ENCODE results near the gene CCDC146. TPM values are rescaled to one million over a fixed set of nuclear protein-coding genes. Genes with fewer than 3 reads are reported as not detected.
A peak's percentile ranks its signal among the peaks of the same experiment; 100 is the strongest.

CCDC146 gene
- total RNA-seq, 1 experiment from 2014 or later = 1.1 TPM

DNA sequence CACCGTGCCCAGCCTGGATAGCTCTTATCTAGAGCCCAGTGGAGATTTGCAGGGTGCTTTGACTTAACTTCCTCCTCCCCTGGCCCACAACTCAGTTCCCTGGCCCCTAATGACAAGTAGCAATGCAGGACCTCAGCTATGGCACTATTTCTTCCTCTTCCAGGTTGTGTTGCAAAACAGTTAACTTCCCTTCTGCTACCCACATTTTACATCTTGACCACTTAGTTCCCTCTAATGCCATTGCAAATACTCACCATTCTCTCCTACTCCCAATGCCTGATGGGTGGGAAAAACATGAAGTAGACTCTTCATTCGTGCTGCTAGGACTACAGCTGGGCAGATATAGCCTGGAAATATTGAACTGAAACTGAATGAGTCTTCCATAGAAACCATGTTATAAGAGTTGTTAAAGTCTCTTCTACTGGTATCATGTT, 116.3 kb downstream of the CCDC146 start:
- Mint-ChIP-seq H3K36me3 (no peaks in the 10 kb centered on the region), H3K27me3 (ENCODE audit: low read depth) (no peaks in the 10 kb centered on the region), H3K4me1 (peaks cover 19% of the 10 kb centered on the region), H3K9me3 (no peaks in the 10 kb centered on the region), H3K4me3 (no peak overlapping the region), H3K27ac (no peak overlapping the region)
- no peak for DNase-seq (ENCODE audit: low spot score)
- TF ChIP-seq NFYB (CRISPR knock-in tag; conservative IDR thresholded peaks at IDR 0.05; ENCODE audit: low read depth) (no peak), JAZF1 (CRISPR knock-in tag; IDR thresholded peaks at IDR 0.05) (no peak), ZNF232 (CRISPR knock-in tag; IDR thresholded peaks at IDR 0.05) (no peak), ESRRA (CRISPR knock-in tag; IDR thresholded peaks at IDR 0.05; ENCODE audit: borderline replicate concordance) (no peak)
- TF ChIP-seq, protein P1, sequence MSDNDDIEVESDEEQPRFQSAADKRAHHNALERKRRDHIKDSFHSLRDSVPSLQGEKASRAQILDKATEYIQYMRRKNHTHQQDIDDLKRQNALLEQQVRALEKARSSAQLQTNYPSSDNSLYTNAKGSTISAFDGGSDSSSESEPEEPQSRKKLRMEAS (CRISPR knock-in tag; IDR thresholded peaks at IDR 0.05) = no peak
- TF ChIP-seq, protein P2, sequence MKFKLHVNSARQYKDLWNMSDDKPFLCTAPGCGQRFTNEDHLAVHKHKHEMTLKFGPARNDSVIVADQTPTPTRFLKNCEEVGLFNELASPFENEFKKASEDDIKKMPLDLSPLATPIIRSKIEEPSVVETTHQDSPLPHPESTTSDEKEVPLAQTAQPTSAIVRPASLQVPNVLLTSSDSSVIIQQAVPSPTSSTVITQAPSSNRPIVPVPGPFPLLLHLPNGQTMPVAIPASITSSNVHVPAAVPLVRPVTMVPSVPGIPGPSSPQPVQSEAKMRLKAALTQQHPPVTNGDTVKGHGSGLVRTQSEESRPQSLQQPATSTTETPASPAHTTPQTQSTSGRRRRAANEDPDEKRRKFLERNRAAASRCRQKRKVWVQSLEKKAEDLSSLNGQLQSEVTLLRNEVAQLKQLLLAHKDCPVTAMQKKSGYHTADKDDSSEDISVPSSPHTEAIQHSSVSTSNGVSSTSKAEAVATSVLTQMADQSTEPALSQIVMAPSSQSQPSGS (CRISPR knock-in tag; IDR thresholded peaks at IDR 0.05; ENCODE audit: borderline replicate concordance, low read depth) = no peak
- CTCF ChIA-PET = interaction anchor here (0.9 kb wide), 1 partner anchor 8 kb away, joined by 6 read pairs; no protein-coding TSS in a partner anchor
- POLR2A ChIA-PET = no interaction called here
- ATAC-seq = no peak

DNA sequence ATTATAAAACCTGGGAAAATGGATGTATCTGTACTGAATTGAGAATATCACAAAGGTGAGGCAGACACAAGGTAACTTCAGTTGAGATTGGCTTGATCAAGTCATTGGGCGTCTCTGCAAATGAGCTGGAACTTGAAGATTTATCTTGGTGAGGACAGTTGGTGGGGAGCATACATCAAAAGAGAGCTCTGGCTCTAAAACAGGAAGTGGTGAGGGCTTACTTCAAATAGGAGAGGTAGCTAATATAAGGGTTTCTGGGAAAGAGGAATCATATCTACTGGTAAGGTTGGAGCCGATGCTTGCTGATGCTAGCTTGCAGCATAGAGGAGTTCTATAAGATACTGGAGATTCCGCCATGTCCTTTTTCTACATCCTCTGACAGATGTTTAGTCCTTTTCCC, 117.1 kb downstream of the CCDC146 start:
- H3K9me3 Mint-ChIP-seq = no peaks in the 10 kb centered on the region
- DNase-seq (ENCODE audit: low spot score) = no peak
- ChIA-PET CTCF (interaction anchor here (1.3 kb wide), 1 partner anchor 19 kb away, joined by 3 read pairs; no protein-coding TSS in a partner anchor), POLR2A (no interaction called here)
- ATAC-seq = no peak
- no peak overlapping the region for H3K27ac Mint-ChIP-seq
- H3K36me3 Mint-ChIP-seq = no peaks in the 10 kb centered on the region
- H3K4me1 Mint-ChIP-seq = peaks cover 19% of the 10 kb centered on the region
- TF ChIP-seq, protein P3, sequence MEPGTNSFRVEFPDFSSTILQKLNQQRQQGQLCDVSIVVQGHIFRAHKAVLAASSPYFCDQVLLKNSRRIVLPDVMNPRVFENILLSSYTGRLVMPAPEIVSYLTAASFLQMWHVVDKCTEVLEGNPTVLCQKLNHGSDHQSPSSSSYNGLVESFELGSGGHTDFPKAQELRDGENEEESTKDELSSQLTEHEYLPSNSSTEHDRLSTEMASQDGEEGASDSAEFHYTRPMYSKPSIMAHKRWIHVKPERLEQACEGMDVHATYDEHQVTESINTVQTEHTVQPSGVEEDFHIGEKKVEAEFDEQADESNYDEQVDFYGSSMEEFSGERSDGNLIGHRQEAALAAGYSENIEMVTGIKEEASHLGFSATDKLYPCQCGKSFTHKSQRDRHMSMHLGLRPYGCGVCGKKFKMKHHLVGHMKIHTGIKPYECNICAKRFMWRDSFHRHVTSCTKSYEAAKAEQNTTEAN (CRISPR knock-in tag; IDR thresholded peaks at IDR 0.05) = no peak
- no peak for TF ChIP-seq TCF7 (CRISPR knock-in tag; IDR thresholded peaks at IDR 0.05; ENCODE audit: low read depth)
- H3K4me3 Mint-ChIP-seq = no peak overlapping the region
- no peaks in the 10 kb centered on the region for H3K27me3 Mint-ChIP-seq (ENCODE audit: low read depth)

DNA sequence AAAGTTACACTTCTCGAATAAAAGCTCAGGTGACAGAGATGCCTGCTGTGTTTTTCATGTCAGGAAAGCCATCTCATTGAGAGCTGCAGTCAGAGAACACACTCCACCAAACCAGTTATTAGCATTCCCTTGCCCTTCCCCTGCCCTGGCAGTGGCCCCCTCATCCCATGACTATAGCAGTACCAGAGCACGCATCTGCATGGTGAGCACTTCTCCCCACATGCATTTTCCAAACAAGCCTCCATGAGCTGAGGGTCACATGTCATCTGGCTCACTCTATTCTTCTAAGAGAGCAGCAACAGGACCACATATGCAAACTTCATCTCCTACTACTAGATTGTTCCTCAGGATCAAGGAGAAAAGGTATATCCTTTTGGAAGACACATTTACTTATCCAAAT, 119.7 kb downstream of the CCDC146 start:
- DNase-seq (ENCODE audit: low spot score) = no peak
- Mint-ChIP-seq H3K36me3 (no peaks in the 10 kb centered on the region), H3K27ac (no peak overlapping the region), H3K4me1 (peaks cover 25% of the 10 kb centered on the region), H3K9me3 (no peaks in the 10 kb centered on the region), H3K27me3 (ENCODE audit: low read depth) (no peaks in the 10 kb centered on the region), H3K4me3 (no peak overlapping the region)
- TF ChIP-seq NFATC4 (CRISPR knock-in tag; IDR thresholded peaks at IDR 0.05) = no peak
- TF ChIP-seq NFE2L1 (CRISPR knock-in tag; IDR thresholded peaks at IDR 0.05) = no peak
- no peak for TF ChIP-seq OVOL2 (CRISPR knock-in tag; IDR thresholded peaks at IDR 0.05; ENCODE audit: borderline replicate concordance)
- CTCF ChIA-PET = interaction anchor here (1.2 kb wide), 1 partner anchor 90 kb away, joined by 4 read pairs; no protein-coding TSS in a partner anchor
- POLR2A ChIA-PET = no interaction called here
- ATAC-seq = peak; percentile 58; the same call in 1 of the 2 replicates

DNA sequence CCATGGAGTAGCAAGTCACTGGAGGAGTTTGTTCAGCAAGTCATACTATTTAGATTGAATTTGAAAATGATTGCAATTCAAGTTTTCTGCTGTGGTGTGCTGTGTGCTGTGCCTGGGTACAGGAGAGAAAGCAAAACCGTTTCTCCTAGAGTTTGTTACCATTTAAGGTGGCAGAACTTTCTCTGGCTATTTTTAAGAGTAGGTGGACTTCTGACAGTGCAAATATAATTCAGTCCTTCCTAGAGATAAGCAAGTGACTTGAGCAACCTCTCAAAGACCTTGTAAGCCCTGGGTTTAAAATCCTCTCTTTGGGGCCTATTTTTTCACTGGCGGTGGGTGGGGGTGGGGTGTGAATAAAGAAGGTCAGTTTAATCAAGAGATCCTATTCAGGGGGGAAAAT, 120.1 kb downstream of the CCDC146 start:
- DNase-seq (ENCODE audit: low spot score) (no peak), ATAC-seq (no peak)
- H3K9me3 Mint-ChIP-seq = no peaks in the 10 kb centered on the region
- ChIA-PET POLR2A (no interaction called here), CTCF (interaction anchor here (1.2 kb wide), 1 partner anchor 89 kb away, joined by 4 read pairs; no protein-coding TSS in a partner anchor)
- H3K27me3 Mint-ChIP-seq (ENCODE audit: low read depth) = no peaks in the 10 kb centered on the region
- no peak overlapping the region for H3K27ac Mint-ChIP-seq
- TF ChIP-seq, protein P4, sequence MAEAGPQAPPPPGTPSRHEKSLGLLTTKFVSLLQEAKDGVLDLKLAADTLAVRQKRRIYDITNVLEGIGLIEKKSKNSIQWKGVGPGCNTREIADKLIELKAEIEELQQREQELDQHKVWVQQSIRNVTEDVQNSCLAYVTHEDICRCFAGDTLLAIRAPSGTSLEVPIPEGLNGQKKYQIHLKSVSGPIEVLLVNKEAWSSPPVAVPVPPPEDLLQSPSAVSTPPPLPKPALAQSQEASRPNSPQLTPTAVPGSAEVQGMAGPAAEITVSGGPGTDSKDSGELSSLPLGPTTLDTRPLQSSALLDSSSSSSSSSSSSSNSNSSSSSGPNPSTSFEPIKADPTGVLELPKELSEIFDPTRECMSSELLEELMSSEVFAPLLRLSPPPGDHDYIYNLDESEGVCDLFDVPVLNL (CRISPR knock-in tag; IDR thresholded peaks at IDR 0.05; ENCODE audit: borderline replicate concordance, low read depth) = no peak
- TF ChIP-seq, protein P5, sequence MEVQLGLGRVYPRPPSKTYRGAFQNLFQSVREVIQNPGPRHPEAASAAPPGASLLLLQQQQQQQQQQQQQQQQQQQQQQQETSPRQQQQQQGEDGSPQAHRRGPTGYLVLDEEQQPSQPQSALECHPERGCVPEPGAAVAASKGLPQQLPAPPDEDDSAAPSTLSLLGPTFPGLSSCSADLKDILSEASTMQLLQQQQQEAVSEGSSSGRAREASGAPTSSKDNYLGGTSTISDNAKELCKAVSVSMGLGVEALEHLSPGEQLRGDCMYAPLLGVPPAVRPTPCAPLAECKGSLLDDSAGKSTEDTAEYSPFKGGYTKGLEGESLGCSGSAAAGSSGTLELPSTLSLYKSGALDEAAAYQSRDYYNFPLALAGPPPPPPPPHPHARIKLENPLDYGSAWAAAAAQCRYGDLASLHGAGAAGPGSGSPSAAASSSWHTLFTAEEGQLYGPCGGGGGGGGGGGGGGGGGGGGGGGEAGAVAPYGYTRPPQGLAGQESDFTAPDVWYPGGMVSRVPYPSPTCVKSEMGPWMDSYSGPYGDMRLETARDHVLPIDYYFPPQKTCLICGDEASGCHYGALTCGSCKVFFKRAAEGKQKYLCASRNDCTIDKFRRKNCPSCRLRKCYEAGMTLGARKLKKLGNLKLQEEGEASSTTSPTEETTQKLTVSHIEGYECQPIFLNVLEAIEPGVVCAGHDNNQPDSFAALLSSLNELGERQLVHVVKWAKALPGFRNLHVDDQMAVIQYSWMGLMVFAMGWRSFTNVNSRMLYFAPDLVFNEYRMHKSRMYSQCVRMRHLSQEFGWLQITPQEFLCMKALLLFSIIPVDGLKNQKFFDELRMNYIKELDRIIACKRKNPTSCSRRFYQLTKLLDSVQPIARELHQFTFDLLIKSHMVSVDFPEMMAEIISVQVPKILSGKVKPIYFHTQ (CRISPR knock-in tag; IDR thresholded peaks at IDR 0.05) = no peak
- TF ChIP-seq ATF1 (CRISPR knock-in tag; IDR thresholded peaks at IDR 0.05) = no peak
- TF ChIP-seq, protein P6, sequence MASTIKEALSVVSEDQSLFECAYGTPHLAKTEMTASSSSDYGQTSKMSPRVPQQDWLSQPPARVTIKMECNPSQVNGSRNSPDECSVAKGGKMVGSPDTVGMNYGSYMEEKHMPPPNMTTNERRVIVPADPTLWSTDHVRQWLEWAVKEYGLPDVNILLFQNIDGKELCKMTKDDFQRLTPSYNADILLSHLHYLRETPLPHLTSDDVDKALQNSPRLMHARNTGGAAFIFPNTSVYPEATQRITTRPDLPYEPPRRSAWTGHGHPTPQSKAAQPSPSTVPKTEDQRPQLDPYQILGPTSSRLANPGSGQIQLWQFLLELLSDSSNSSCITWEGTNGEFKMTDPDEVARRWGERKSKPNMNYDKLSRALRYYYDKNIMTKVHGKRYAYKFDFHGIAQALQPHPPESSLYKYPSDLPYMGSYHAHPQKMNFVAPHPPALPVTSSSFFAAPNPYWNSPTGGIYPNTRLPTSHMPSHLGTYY (CRISPR knock-in tag; IDR thresholded peaks at IDR 0.05) = no peak
- H3K36me3 Mint-ChIP-seq = no peaks in the 10 kb centered on the region
- H3K4me1 Mint-ChIP-seq = peaks cover 25% of the 10 kb centered on the region
- H3K4me3 Mint-ChIP-seq = no peak overlapping the region

All from WTC11 (cell line).